ENCODE measurements around the gene MAGEA9B.
"Not testable (repeated sequence)": the region's sequence is repeated elsewhere in the genome, so short reads cannot be mapped to it uniquely, and the experiment has no call there.

DNA sequence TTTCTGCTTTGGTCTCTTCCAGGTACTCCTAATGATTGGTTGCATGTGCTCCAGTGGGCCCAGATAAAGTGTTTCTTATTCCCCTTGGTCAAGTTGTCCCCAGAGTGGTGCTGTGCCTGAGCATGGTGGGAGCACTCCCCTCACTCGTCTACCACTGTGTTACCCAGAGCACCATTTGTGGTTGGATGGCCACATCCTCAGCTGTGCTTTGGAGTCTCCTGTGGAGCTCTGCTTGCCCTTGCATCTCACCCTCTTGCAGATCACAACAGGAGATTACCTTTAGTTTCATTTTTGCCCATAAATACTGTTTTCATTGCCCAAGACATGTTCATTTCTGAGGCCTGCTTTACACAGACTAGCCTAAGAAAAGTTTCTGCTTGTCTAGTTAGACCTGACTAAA, 36.8 kb downstream of the MAGEA9B start:
- TF ChIP-seq, protein P1, sequence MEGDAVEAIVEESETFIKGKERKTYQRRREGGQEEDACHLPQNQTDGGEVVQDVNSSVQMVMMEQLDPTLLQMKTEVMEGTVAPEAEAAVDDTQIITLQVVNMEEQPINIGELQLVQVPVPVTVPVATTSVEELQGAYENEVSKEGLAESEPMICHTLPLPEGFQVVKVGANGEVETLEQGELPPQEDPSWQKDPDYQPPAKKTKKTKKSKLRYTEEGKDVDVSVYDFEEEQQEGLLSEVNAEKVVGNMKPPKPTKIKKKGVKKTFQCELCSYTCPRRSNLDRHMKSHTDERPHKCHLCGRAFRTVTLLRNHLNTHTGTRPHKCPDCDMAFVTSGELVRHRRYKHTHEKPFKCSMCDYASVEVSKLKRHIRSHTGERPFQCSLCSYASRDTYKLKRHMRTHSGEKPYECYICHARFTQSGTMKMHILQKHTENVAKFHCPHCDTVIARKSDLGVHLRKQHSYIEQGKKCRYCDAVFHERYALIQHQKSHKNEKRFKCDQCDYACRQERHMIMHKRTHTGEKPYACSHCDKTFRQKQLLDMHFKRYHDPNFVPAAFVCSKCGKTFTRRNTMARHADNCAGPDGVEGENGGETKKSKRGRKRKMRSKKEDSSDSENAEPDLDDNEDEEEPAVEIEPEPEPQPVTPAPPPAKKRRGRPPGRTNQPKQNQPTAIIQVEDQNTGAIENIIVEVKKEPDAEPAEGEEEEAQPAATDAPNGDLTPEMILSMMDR (IDR thresholded peaks at IDR 0.05): not testable (repeated sequence)
- not testable (repeated sequence) for TF ChIP-seq EP300 (IDR thresholded peaks at IDR 0.05)
